GM18870 (cell line): Measurements from ENCODE around the gene NOL12.

Source experiments
- ATAC-seq: cut with Tn5 transposase; IDR thresholded peaks from one replicate; pipeline ENCODE4 v1.9.1; 2021; ENCODE audit warnings: moderate library complexity; ENCODE audit not compliant: unreplicated experiment

The NOL12 gene

GRCh38 chr22:37659066-37659896 lies 26.9 kb upstream of the NOL12 start:
- ATAC-seq: no peak

DNA sequence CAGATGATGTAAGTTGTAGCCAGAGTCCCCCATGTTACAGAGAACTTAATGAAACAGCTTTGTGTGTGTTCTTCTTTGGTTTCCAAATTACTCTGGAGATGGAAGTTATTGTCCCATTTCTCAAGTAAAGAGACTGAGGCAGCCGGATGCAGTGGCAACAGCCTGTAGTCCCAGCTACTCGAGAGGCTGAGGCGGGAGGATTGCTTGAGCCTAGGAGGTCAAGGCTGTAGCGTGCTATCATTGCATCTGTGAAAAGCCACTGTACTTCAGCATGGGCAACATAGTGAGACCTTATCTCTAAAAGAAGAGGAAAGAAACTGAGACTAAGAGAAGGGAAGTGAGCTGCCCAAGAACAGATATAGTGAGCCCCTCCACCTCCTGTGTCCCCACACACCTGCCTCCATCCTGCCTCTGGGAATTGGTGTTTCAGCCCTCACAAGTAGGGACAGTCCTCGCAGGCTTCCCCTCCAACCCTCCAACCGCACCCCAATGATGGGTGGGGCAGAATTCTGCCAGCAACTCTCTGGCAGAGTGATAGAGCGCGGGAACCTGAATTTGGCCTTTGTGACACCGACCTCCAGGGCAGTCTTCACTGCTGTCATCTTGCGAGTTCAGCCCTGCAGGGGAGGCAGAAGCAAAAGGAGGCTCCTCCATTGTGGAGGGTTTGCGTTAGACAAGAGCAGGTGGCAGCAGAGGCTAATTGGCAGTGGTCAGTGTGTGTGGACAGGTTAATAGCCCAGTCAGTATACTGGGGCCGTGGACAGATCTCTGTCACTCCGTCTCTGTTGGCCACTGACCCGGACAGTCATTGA lies 26.0 kb upstream of the NOL12 start:
- ATAC-seq: no peak

- ATAC-seq: no peak
Measured at GRCh38 chr22:37660709-37661045, 25.5 kb upstream of the NOL12 start.

DNA sequence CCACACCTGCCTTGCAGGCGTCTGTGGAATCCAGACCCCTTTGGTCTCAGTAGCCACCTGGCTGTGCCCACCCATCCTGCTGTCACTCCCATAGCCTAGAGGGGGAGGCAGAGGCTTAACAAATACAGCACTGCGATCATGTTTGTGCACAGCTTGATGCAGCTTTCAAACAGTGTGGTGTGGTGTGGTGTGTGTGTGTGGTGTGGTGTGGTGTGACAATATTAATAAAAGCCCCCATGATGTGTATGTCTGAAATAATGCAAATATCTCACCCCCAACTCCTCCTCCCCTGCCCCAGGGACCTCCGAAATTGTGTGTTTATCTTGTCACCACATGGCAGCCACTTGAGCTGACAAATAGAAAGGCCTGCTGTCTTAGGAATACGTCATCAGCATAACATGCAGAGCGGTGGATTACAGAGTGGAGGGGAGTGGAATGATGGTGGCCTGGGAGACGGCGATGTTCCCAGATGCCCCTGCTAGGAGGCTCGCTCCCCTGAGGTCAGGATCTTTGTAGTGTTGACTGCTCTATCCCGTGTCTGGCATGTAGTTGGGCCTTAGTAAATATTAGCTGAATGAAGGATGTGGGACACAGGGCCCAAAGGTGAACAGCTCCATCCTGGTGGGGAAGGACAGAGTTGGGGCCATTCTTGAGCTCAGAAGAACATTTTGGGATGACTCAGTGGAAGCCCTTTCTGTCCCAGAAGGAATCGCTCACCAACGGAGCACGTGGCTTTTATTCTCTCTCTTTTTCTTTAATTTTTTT lies 24.8 kb upstream of the NOL12 start:
- ATAC-seq: no peak

DNA sequence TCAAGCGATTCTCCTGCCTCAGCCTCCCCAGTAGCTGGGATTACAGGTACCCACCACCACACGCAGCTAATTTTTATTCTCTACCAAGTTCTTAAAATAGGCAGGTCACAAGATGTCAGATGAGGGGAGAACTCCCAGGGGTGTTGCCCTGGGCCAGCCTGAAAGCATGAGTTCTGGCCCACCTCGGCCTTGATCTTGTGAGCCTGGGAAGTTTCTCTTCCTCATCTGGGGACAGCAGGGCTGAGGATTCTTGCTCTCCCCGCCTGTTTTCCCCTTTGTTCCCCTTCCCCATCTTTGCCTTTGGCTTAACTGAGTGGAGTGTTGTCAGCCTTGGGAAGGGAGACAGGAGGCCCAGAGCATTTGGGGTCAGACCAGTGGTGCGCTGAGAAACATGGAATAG lies 24.1 kb upstream of the NOL12 start:
- ATAC-seq: no peak

- no peak for ATAC-seq
Measured at GRCh38 chr22:37663521-37664140, 22.5 kb upstream of the NOL12 start.

DNA sequence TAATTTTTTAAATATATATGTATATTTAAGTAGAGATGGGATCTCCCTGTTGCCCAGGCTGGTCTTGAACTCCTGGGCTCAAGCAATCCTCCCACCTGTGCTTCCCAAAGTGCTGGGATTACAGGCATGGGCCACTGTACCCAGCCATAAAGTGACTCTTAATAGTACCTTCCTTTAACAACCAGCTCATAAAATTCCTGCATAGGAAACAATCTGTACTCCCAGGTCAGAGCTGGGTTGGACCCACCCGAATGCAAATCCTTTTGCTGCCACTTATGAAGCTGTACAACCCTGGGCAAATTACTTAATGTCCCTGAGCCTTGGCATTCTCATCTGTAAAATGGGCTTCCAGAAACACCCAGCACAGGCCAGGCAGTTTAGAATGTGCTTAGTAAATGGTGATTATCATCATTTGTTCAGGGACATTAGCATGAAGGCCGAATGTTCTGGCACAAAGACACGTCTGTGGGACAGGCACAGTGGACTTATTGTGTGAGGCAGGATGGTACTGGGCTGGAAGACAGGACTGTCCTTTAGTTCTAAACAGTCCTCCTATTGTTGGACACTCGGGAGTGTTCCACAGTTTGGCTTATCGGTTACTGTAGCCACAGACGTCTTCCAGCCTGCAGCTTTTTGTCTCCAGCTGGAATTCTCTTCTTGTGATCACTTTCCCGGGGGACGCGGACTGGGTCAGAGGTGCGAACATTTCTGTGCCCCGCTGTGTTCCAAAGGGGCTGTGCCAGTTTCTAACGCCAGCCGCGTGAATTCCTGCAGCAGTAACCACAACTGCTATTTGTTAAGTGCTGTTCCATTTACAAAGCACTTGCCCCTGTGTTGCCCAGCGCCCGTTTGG lies 21.7 kb upstream of the NOL12 start:
- no peak for ATAC-seq

- no peak for ATAC-seq
Measured at GRCh38 chr22:37665487-37665886, 20.7 kb upstream of the NOL12 start.

DNA sequence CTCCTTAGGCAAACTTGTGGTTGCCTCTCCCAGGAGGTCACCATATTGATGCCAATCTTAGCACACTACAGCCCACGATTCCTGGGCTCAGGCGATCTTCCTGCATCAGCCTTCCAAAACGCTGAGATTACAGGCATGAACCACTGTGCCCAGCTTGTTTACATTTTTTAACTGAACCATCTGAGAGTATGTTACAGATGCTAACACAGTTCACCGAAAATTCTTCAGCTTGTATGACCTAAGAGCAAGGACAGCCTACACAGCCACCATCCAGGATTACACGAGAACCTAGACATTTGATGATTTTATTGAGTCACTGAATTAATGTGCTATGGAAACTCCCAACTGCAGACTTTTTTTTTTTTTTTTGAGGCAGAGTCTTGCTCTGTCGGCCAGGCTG lies 16.6 kb upstream of the NOL12 start:
- no peak for ATAC-seq

DNA sequence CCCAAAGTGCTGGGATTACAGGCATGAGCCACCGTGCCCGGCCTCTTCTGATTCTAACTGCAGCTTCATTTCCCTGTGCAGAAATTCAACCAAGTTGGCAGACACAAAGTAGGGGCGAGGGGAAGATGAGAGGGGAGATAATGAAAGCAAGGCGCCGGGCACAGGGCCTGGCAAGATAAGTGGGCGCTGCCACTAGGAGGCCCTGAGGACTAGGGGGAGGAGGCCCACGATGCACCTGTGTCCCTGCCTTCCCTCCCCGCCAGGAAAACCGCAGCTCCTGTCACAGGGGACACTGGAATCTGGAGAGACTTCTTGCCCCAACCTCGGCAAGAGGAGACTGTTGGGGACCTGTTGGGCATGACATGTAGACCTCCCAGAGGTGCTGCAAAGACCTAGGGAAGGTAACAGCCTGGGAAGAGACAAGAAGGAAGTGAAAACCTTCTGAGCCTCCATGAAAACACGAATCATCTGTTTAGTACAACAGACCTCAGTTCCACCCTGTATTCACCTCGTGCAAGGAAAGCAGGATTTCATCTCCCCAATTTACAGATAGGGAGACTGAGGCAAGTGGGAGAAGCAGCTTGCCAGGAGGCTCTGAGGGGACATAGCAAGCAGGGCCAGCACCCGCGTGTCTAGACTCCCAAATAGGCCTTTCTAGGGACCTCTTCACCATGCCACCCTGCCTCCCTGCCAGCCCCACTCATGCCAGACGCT lies 13.8 kb upstream of the NOL12 start:
- no peak for ATAC-seq

DNA sequence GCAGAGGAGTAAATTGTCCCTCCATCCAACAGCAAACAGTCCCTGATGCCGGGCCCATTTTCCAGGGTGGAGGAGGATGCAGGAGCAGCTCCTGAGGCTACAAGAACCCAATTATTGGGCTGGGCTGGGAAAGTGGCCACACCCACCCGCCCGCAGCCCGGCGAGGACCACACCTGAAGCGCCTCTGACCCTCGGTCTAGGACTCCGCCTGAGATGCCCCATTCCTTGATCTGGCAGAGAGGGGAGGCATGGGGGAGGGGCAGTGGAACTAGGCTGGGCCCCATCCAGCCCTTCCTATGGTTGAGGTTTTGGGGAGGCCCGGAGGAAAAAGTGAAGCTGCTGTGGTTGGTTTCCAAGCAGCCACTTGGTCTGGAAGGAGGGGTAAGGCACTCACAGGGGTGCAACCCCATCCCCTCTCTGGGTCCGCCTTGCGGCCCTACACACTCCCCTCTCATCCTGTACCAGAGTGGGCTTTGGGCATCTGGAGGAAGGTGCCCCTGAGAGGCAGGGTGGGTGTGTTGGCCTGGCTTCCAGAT lies 13.2 kb upstream of the NOL12 start:
- no peak for ATAC-seq

- no peak for ATAC-seq
Measured at GRCh38 chr22:37674248-37674647, 11.9 kb upstream of the NOL12 start.

DNA sequence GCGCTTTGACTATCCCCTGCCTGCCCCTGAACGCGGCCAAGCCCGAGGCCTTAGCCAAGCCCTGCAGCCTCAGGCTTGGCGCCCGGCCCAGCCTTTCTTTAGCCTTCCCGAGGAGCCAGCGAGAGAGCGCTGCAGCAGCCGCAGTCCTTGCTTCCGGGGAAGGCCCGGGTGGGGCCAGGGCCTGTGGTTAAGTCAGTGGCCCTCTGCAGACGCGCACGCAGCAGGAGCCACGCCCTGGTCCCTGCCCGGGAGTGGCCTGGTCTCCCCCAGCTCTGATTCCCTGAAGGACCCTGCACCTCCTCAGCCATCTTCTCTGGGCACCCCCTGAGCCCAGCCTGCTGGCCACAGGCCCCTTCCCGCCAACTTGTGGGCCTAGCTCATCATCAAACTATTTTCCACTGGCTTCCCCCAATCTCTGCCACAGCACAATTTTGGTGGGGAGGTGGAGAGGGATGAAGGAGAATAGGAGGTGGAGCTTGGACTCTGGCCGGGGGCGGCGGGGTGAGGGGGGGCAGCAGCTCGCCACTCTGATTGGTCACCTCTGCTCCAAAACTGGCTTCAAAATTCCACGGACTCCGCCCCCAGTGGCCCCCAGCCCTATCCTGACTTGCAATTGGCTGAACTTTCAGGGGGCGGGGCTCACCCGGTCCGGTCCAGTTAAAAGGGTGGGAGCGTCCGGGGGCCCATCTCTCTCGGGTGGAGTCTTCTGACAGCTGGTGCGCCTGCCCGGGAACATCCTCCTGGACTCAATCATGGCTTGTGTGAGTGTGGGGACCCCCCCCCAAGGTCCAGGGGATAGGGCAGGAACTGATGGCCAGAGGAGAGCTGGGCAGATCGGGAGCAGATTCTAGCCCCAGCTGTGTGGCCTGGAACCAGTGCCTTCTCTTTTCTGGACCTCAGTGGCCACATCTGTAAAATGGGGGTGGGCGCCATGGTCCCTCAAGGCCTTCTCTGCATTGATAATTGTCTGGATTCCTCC lies 10.9 kb upstream of the NOL12 start, which contains the start of gene LGALS1:
TSS of gene LGALS1 (plus strand) at position 686 of the 979 bp plus-strand sequence. CDS start at position 753, 67 bp downstream.
- no peak for ATAC-seq

DNA sequence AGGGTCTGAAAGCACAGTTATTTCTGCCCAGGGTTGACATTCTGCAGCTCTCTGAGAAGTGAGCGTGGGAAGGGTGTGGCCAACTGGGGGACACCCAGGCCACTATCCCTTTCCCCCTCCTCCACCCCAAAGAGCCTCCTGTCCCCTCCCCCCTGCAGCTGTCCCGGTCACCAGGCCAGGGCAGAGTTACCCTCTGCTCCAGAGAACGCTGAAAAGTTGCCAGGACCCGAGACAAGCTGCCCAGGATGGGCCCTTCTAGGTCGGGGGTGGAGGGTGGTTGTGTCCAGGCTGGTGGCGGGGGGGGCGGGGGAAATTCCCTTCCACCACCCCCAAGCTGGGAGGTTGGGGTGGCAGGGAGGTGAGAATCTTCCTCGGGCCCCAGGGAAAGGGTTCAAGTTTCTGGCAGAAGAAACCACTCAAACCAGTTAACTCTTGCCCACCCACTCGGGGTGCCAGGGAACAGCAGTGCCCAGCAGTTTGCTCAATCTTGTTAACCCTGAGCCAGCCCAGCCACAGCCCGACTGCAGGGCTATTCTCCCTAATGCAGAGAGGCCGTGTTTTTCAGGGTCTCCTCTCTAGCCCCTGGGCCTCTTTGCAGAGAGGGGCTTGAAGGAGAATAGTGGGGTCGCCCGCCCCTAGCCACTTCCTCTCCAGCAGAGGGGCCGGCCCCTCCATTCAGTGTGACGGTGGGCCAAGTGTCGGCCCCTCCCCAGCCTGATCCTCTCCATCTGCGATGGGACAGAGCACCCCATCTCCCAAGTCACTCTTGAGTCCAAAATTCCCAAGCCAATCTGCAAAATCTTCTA lies 10.0 kb upstream of the NOL12 start:
- ATAC-seq: no peak

DNA sequence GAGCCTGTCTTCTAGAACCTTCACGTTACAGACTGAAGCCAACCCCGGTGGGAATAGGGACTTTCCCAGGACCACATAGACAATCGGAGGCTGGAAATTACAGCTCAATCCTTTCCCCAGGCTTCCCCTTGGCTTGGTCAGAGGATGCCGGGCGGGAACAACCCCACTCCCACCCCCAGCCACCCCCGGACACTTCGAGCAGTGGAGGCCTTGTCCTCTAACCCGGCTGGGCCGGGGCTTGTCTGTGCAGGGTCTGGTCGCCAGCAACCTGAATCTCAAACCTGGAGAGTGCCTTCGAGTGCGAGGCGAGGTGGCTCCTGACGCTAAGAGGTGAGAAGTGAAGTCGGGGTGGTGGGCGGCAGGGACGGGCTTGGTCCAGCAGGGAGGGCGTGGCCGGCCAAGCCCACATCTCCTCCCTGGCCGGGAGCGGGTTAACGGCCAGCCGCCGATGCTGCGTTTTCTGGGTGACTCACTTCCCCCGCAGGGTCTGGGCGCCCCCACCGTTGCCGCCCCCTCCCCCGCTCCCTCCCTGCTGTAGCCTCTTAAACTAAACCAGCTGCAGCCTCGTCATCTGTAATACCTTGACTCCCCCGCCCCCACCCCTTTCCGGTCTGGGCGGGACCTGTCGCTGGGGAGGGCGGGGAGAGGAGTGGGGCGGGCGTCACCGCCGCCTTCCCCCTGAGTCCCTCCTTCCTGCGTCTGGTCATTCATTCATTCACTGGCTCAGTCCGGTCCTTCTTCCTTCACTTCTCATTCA lies 9.2 kb upstream of the NOL12 start:
- no peak for ATAC-seq

DNA sequence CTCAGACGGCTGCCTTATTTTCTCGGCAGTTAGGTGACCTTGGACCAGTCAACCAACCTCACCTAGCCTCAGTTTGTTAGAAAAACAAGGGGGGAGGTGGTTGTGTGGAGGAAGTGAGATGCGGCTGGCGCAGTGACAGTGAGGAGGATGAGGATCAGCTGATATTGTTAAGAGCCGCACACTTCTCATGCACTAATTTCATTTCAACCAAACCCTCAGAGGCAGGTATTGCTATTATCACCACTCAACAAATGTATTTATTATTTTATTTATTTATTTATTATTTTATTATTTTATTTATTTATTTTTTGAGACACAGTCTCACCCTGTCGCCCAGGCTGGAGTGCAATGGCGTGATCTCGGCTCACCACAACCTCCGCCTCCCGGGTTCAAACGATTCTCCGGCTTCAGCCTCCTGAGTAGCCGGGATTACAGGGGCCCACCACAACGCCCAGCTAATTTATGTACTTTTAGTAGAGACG lies 8.6 kb upstream of the NOL12 start:
- ATAC-seq: no peak
